ENCODE data around the gene NOL6.

- no peak for TF ChIP-seq TAF1 (IDR thresholded peaks at IDR 0.05; ENCODE audit: low read depth, low read length)
- no peak for TF ChIP-seq POLR2A (IDR thresholded peaks at IDR 0.05; ENCODE audit: low read depth, low read length)
- TF ChIP-seq POLR2AphosphoS5 (IDR thresholded peaks at IDR 0.05; ENCODE audit: low read depth, low read length), result no peak
These were observed 56.7 kb downstream of the NOL6 start for GRCh38 chr9:33416996-33417395.
